ENCODE measurements around the gene CTNNA1. TPM values are rescaled to one million over a fixed set of nuclear protein-coding genes. Genes with fewer than 3 reads are reported as not detected.

Gene CTNNA1
- total and polyA plus RNA-seq, 2 donors from 2014 or later, result 177 to 463 TPM

DNA sequence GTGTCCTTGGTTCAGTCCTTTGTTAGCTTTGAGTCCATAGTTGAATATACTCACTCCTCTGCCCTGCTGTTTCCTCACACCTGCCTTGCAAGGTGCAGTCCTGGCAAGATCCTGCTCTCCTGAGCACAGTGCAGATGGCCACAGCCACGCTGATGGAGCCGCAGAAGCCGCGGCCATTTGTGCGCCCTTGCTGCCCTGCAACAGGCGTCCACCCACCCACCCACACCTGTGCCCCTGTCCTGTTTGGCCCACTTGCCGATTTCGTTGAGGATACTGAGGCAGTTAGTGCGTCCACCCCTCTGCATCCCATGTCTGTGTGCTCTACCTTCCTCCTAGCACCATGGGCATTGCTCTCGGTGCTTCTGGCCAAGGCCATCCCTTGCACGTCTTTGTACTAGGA lies 173.0 kb downstream of the CTNNA1 start:
- Histone ChIP-seq H3K9ac (ENCODE audit: low read length in 3 of 3) (no peak overlapping the region), H3K4me3 (ENCODE audit: low read length in 3 of 3) (no peak overlapping the region), H3K9me3 (ENCODE audit: control insufficient read depth in 2 of 3, insufficient read depth in 1 of 3, low read length in 3 of 3) (no peaks in the 10 kb centered on the region), H3K27ac (ENCODE audit: low read depth in 2 of 2, low read length in 2 of 2) (no peak overlapping the region), H3K4me1 (ENCODE audit: control insufficient read depth in 2 of 3, insufficient read depth in 2 of 3, low read depth in 1 of 3, low read length in 3 of 3) (peaks cover 0 to 21% (median 5%) of the 10 kb centered on the region in 3 donors), H3K36me3 (ENCODE audit: control insufficient read depth in 2 of 3, insufficient read depth in 3 of 3, low read length in 3 of 3) (peaks cover 9 to 45% (median 34%) of the 10 kb centered on the region in 3 donors), H3K27me3 (ENCODE audit: control insufficient read depth, insufficient read depth, low read length) (no peaks in the 10 kb centered on the region)
- TF ChIP-seq CTCF (IDR thresholded peaks at IDR 0.05; ENCODE audit: borderline replicate concordance, extremely low read depth, insufficient read depth), result no peak
- FAIRE-seq (no peak), DNase-seq (no peak)
- intact Hi-C loops (cut with DNase I), result no loop called here

- Histone ChIP-seq H3K4me3 (ENCODE audit: low read length in 3 of 3) (no peak overlapping the region), H3K27ac (ENCODE audit: low read depth in 2 of 2, low read length in 2 of 2) (no peak overlapping the region), H3K4me1 (ENCODE audit: control insufficient read depth in 2 of 3, insufficient read depth in 2 of 3, low read depth in 1 of 3, low read length in 3 of 3) (peaks cover 0 to 21% (median 5%) of the 10 kb centered on the region in 3 donors), H3K27me3 (ENCODE audit: control insufficient read depth, insufficient read depth, low read length) (no peaks in the 10 kb centered on the region), H3K9me3 (ENCODE audit: control insufficient read depth in 2 of 3, insufficient read depth in 1 of 3, low read length in 3 of 3) (no peaks in the 10 kb centered on the region), H3K36me3 (ENCODE audit: control insufficient read depth in 2 of 3, insufficient read depth in 3 of 3, low read length in 3 of 3) (peaks cover 14 to 51% (median 39%) of the 10 kb centered on the region in 3 donors), H3K9ac (ENCODE audit: low read length in 3 of 3) (no peak overlapping the region)
- DNase-seq (no peak), FAIRE-seq (no peak)
- no peak for TF ChIP-seq CTCF (IDR thresholded peaks at IDR 0.05; ENCODE audit: borderline replicate concordance, extremely low read depth, insufficient read depth)
- intact Hi-C loops (cut with DNase I), result no loop called here
Observed at GRCh38 chr5:138926688-138927448, 173.6 kb downstream of the CTNNA1 start.

DNA sequence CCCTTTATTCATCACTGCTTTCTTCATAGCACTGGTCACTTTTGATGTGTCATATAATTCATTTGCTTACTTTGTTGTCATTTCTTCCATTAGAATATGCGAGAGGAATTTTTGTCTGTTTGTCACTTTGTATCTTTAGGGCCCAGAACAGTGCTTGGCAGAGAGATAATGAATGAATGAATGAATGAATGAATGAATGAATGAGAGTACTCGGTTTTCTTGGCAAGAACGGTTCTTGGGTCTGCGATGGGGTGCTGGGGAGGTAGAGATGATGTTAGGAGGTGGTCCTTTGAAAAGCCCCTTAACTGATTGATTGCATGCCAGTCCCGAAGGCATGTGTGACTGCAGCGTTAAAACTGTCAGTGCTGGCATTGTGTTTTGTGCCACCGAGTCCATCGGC lies 174.3 kb downstream of the CTNNA1 start:
- DNase-seq (no peak), FAIRE-seq (no peak)
- peak overlapping the region; percentile 75 to 77 for H3K27ac ChIP-seq (ENCODE audit: low read depth in 2 of 2, low read length in 2 of 2)
- no peaks in the 10 kb centered on the region for H3K27me3 ChIP-seq (ENCODE audit: control insufficient read depth, insufficient read depth, low read length)
- H3K9ac ChIP-seq (ENCODE audit: low read length in 3 of 3), result no peak overlapping the region
- H3K9me3 ChIP-seq (ENCODE audit: control insufficient read depth in 2 of 3, insufficient read depth in 1 of 3, low read length in 3 of 3), result no peaks in the 10 kb centered on the region
- peaks cover 0 to 21% (median 5%) of the 10 kb centered on the region in 3 donors for H3K4me1 ChIP-seq (ENCODE audit: control insufficient read depth in 2 of 3, insufficient read depth in 2 of 3, low read depth in 1 of 3, low read length in 3 of 3)
- intact Hi-C loops (cut with DNase I), result no loop called here
- no peak overlapping the region for H3K4me3 ChIP-seq (ENCODE audit: low read length in 3 of 3)
- peaks cover 17 to 56% (median 45%) of the 10 kb centered on the region in 3 donors for H3K36me3 ChIP-seq (ENCODE audit: control insufficient read depth in 2 of 3, insufficient read depth in 3 of 3, low read length in 3 of 3)
- no peak for TF ChIP-seq CTCF (IDR thresholded peaks at IDR 0.05; ENCODE audit: borderline replicate concordance, extremely low read depth, insufficient read depth)

Measured in kidney (tissue), 14 donors.